Smooth muscle cell (in vitro differentiated cells): Measurements from ENCODE around the gene STAG1. TPM values are rescaled to one million over a fixed set of nuclear protein-coding genes. Genes with fewer than 3 reads are reported as not detected.
"Not testable (repeated sequence)": the region's sequence is repeated elsewhere in the genome, so short reads cannot be mapped to it uniquely, and the experiment has no call there.

ENCODE experiments used
- DNase-seq: peaks from one replicate; lab custom pipeline; 2025; ENCODE audit not compliant: unreplicated experiment; lab: John Stamatoyannopoulos, UW
- H2AFZ ChIP-seq: fragments of 200-600 bp; sonication (generic); 2 replicates; pipeline ENCODE4 v1.6.0; 2016; ENCODE audit warnings: antibody characterized with exemption, low read depth, mild to moderate bottlenecking
- H3F3A ChIP-seq: fragments of 200-600 bp; sonication (generic); 2 replicates; pipeline ENCODE4 v1.6.0; 2017; ENCODE audit warnings: antibody characterized with exemption, low read depth
- H3K27ac ChIP-seq: fragments of 200-600 bp; sonication (generic); 2 replicates; pipeline ENCODE4 v1.5.1; 2016; ENCODE audit warnings: low read depth, mild to moderate bottlenecking
- H3K27me3 ChIP-seq: fragments of 200-600 bp; sonication (generic); 2 replicates; pipeline ENCODE4 v1.6.1; 2016; ENCODE audit warnings: low read depth, mild to moderate bottlenecking
- H3K36me3 ChIP-seq: fragments of 200-600 bp; sonication (generic); 2 replicates; pipeline ENCODE4 v1.5.1; 2016; ENCODE audit warnings: low read depth
- H3K4me1 ChIP-seq: fragments of 200-600 bp; sonication (generic); 2 replicates; pipeline ENCODE4 v1.5.1; 2016; ENCODE audit warnings: low read depth
- H3K4me2 ChIP-seq: fragments of 200-600 bp; sonication (generic); 2 replicates; pipeline ENCODE4 v1.6.0; 2016; ENCODE audit warnings: mild to moderate bottlenecking
- H3K4me3 ChIP-seq: fragments of 200-600 bp; sonication (generic); 2 replicates; pipeline ENCODE4 v1.5.1; 2016; ENCODE audit warnings: mild to moderate bottlenecking
- H3K79me2 ChIP-seq: fragments of 200-600 bp; sonication (generic); 2 replicates; pipeline ENCODE4 v1.6.0; 2016; ENCODE audit warnings: low read depth, mild to moderate bottlenecking
- H3K9ac ChIP-seq: fragments of 200-600 bp; sonication (generic); 2 replicates; pipeline ENCODE4 v1.6.0; 2016; ENCODE audit warnings: low read depth
- H3K9me3 ChIP-seq: fragments of 200-600 bp; sonication (generic); replicated peaks from 2 replicates; pipeline ENCODE4 v1.5.1; 2016; ENCODE audit warnings: low read depth
- H4K20me1 ChIP-seq: fragments of 200-600 bp; sonication (generic); 2 replicates; pipeline ENCODE4 v1.6.0; 2016; ENCODE audit warnings: low read depth
- WGBS: methylation state at CpG from one replicate; pipeline ENCODE4 v1.1.7; 2016; ENCODE audit warnings: low lambda C conversion rate; 5-methylcytosine and 5-hydroxymethylcytosine counted together
- polyA plus RNA-seq: library from polyadenylated mRNA; unstranded; fragments of >200 nt; fragmentation: Nextera tagmentation; extraction: Ambion mirVana; gene quantifications from 2 replicates; pipeline ENCODE4 v1.2.1, GENCODE V29; 2016
- total RNA-seq: library from RNA; depleted of rRNA; stranded (reverse); fragments of >200 nt; gene quantifications from 2 replicates; pipeline ENCODE4 v1.2.3, GENCODE V29; 2014
- TF ChIP-seq, protein P1 (sequence below): fragments of 200-600 bp; sonication (generic); IDR thresholded peaks from 2 replicates; pipeline ENCODE4 v1.5.1; 2017; ENCODE audit warnings: borderline replicate concordance, mild to moderate bottlenecking, antibody characterized with exemption; ENCODE audit not compliant: insufficient read depth, poor library complexity, severe bottlenecking

STAG1 gene
- total and polyA plus RNA-seq, 2 experiments from 2014 or later, result 14.6 to 29.5 TPM

DNA sequence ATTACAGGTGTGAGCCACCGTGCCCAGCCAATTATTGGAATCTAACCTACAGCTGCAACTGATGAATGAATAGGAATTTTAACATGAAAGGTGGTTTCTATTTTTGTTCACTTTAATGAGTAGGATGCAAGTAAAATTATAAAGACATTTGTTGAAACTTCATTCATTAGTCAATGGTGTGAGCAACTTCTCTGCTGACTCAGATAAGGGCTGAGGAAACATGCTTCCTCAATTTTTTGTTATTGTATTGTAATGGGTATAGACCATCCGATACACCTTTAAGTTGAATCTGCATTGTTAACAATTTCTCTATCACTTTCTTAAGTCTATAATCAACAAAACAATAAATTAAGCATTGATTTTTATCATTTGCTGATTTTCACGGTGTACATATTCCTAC is 127.8 kb downstream of the STAG1 start:
- Histone ChIP-seq H3K36me3 (peaks cover 3% of the 10 kb centered on the region), H3F3A (no peaks in the 10 kb centered on the region), H3K27ac (no peak overlapping the region), H2AFZ (no peak overlapping the region), H3K27me3 (no peaks in the 10 kb centered on the region), H3K4me1 (no peaks in the 10 kb centered on the region), H3K9ac (no peak overlapping the region), H3K4me2 (no peak overlapping the region), H3K4me3 (no peak overlapping the region), H4K20me1 (peaks cover 40% of the 10 kb centered on the region), H3K79me2 (peaks cover 39% of the 10 kb centered on the region), H3K9me3 (no peaks in the 10 kb centered on the region)
- TF ChIP-seq, protein P1, sequence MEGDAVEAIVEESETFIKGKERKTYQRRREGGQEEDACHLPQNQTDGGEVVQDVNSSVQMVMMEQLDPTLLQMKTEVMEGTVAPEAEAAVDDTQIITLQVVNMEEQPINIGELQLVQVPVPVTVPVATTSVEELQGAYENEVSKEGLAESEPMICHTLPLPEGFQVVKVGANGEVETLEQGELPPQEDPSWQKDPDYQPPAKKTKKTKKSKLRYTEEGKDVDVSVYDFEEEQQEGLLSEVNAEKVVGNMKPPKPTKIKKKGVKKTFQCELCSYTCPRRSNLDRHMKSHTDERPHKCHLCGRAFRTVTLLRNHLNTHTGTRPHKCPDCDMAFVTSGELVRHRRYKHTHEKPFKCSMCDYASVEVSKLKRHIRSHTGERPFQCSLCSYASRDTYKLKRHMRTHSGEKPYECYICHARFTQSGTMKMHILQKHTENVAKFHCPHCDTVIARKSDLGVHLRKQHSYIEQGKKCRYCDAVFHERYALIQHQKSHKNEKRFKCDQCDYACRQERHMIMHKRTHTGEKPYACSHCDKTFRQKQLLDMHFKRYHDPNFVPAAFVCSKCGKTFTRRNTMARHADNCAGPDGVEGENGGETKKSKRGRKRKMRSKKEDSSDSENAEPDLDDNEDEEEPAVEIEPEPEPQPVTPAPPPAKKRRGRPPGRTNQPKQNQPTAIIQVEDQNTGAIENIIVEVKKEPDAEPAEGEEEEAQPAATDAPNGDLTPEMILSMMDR, result no peak
- DNase-seq, result no peak
- WGBS, result 94% methylated on average over 3 of the region's 3 CpGs

DNA sequence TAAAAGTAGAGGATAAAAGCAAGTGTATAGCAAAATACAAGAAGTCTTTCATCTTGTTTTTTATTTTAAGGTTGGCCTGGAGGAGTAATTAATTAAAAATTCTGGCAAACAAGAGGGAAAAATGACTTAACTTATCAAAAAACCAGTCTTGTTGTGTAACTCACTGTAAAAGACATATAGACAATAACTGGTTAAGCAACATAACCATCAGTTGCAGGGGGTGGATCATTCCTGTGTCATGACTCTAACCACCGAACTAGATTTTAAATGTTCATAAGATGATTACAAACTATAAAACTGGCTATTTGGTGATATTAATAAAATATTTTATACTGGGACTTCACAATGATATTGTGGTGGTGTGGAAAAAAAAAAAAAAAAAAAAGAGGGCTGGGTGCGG is 130.6 kb downstream of the STAG1 start:
- no peak for DNase-seq
- no peaks in the 10 kb centered on the region for H3K4me1 ChIP-seq
- H3K9ac ChIP-seq, result no peak overlapping the region
- TF ChIP-seq, protein P1, result no peak
- H3F3A ChIP-seq, result no peaks in the 10 kb centered on the region
- H3K79me2 ChIP-seq, result peaks cover 30% of the 10 kb centered on the region
- peaks cover 29% of the 10 kb centered on the region for H4K20me1 ChIP-seq
- no peak overlapping the region for H3K4me2 ChIP-seq
- no peak overlapping the region for H2AFZ ChIP-seq
- H3K4me3 ChIP-seq, result no peak overlapping the region
- H3K27me3 ChIP-seq, result no peaks in the 10 kb centered on the region
- no peaks in the 10 kb centered on the region for H3K9me3 ChIP-seq
- H3K27ac ChIP-seq, result no peak overlapping the region
- WGBS, result 73% methylated on average over 2 of the region's 2 CpGs
- no peaks in the 10 kb centered on the region for H3K36me3 ChIP-seq

DNA sequence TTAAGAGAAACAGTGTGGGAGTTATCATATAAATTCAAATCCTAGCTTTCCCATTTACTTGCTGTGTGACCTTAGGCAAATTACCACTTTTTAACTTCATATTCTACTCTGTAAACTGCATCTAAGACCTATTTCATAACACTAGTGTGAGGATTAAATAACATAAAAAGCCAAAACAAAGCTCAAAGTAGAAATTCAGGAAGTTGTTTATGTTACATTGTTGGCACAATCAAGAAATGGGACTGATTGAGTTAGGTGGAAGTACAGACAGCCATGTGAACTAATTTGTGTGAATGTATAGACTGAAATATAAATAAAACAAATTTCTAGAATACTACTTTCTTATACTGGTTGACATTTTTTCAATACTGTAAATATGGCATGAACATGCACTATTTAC is 131.7 kb downstream of the STAG1 start:
- Histone ChIP-seq H3K36me3 (no peaks in the 10 kb centered on the region), H3K9ac (no peak overlapping the region), H3K4me3 (no peak overlapping the region), H3K27ac (no peak overlapping the region), H3K79me2 (peaks cover 28% of the 10 kb centered on the region), H3K4me2 (no peak overlapping the region), H2AFZ (no peak overlapping the region), H4K20me1 (peaks cover 25% of the 10 kb centered on the region), H3K4me1 (no peaks in the 10 kb centered on the region), H3K9me3 (no peaks in the 10 kb centered on the region), H3F3A (no peaks in the 10 kb centered on the region), H3K27me3 (no peaks in the 10 kb centered on the region)
- TF ChIP-seq, protein P1, result no peak
- no peak for DNase-seq

DNA sequence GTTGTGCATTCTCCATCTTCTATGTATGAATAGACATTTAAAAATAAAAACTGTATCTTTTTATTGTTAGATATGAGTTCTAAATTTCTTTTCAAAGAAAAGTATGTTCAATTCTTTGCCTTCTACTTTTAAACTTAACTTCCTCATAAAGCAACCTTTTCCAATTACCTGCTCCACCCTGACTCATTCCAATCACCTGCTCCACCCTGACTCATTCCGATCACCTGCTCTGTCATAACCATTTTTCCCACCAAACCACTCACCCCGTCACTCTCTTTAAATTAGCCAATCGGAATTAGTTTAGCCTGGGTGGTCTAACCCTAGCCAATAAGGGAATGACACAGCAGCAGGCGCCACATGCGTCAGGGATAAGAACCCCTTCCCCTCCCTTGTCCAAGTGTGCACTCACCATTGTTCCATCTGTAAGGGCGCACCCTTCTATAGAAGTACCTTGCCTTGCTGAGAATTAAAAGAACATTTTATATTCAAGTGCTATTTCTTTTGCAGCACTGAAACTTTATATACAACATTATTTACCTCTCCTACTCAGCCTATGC is 134.1 kb downstream of the STAG1 start:
- WGBS, result 84% methylated on average over 6 of the region's 6 CpGs
- H2AFZ ChIP-seq, H3K4me1 ChIP-seq, H3K79me2 ChIP-seq, H3F3A ChIP-seq, H3K27ac ChIP-seq, H3K4me2 ChIP-seq, H3K9me3 ChIP-seq, H4K20me1 ChIP-seq, H3K27me3 ChIP-seq, H3K4me3 ChIP-seq, H3K9ac ChIP-seq, DNase-seq, H3K36me3 ChIP-seq: not testable (repeated sequence)
